GM21367 (cell line): ENCODE measurements around the gene KLHL1.

Experiments used
- ATAC-seq: cut with Tn5 transposase; IDR thresholded peaks from one replicate; pipeline ENCODE4 v1.9.1; 2021; ENCODE audit not compliant: unreplicated experiment

The KLHL1 gene

DNA sequence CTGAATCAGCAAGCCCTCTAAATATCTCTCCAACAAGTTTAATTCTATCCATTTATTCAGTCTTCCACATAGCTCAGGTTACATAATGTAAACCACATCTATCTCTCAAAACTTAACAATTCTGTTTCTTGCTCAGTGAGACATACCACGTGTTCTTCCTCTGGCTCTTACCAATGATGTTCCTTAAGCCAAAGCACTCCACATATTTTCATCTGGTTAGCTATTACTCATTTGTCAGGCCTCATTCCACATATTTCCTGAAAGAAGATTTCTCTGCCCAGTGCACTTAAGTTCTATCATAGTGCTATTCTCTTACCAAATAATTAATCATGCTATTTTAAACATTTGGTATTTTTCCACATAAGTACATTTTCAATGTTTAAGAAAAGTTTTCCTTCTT lies 403.9 kb downstream of the KLHL1 start:
- ATAC-seq: no peak

DNA sequence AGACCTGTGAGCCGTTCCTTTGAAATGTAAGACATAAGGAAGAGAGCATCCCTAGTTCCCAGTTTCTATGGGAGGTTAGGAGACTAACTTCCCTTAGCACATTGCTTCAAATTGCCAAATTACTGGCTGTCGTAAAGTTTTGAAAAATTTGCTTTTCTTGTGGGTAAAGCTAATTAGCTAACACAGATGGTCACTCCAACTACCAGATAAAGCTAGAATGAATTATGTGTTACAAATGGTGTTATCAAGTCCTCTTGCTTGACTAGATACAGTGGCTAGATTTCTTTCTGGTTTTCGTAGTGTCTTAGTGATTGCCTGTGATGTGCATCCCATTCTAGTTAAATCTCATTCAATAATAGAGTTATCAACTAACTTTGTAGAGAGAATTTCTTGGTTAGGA lies 417.3 kb downstream of the KLHL1 start:
- no peak for ATAC-seq

DNA sequence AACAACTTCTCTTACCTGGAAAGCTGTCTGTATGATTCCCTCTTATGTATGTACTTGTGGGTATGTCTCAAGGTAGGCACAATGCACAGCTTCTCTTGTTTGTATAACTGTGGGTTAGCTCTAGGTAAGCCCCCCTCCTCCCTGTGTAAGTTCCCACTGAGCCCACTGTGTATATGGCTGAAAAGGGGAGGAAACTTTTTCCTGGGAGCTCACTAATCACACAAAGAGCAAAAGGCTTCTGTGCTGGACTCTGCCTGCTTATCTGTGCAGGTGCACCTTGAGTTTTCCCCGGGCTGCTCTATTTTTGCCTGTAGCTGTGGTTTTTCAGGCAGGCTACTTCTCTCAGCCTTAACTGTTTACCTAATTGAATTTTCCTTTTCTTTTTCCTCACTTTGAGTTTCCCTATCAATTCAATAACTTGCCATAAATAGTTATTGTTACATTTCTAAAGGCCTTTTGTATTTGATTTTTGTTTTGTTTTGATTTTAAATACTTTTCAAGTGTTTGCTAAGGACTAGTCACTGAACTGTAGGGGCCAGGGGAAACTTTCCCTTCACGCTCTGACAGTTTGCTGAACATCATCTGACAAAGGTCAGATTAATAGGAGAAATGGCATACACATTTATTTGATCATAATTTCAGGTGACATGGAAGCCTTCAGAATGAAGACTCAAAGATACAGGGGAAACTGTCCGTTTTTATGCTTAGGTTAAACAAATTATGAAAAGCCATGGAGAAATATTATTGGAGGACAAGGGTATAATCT lies 424.1 kb downstream of the KLHL1 start:
- ATAC-seq: no peak

DNA sequence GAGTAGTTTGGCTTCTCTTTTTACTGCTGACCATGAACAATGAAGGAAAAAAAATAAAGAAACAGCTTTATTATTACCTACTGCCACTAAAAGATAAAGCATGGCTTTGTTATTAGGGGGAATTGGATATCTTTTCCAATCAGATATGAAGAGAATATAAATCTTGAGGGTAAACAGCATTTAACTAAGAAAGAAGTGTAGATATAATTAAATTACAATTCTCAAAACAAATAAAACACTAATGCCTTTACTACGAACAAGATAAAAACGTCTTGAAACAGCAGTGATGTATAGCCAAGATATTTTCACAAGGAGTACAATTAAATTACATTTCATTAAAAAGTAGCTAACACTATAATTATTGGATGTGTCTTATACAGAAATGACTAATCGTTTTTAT lies 426.5 kb downstream of the KLHL1 start:
- no peak for ATAC-seq

DNA sequence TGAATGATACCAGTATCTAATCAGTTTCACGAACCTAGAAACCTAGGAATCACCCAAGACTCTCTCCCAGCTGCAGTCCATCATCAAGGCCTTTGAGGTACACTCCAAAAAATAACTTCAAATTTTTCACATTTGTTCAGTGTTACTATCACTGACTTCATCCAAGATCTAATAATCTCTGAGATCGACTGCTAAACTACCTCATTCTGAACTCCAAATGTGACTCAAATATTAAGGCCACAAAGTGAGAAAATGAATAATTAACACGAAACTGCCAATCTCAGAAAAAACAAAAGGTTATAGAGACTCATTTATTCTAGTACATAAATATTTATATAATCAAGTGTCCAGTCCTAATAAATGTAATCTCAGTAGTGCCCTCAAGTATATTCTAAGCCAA lies 430.9 kb downstream of the KLHL1 start:
- ATAC-seq: no peak

DNA sequence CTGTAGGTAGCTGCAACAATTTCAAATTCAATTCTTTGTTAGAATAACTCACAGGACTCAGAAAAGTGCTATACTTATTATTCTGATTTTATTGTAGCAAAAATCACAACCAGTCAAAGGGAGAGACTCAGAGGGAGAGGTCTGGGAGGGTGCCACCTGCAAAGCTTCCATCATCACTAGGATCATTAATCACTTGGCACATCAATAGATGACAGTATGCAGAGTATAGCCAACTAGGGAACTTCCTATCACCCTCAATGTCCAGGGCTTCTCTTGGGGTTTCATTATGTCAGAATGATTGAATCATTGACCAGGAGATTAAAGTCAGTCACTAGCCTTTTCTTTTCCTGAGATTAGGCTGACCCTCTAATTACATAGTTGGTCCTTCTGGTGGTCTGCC lies 432.0 kb downstream of the KLHL1 start:
- no peak for ATAC-seq

DNA sequence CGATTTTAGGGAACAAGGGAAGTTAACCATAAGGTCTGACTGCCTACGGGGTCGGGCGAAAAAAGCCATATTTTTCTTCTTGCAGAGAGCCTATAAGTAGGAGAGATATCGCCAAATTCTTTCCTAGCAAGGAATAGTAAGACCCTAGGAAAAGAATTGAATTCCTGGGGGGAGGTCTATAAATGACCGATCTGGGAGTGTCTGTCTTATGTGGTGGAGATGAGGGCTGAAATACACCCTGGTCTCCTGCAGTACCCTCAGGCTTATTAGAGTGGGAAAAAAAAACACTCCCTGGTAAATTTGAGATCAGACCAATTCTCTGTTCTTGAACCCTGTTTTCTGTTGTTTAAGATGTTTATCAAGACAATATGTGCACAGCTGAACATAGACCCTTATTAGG lies 448.1 kb downstream of the KLHL1 start:
- no peak for ATAC-seq

DNA sequence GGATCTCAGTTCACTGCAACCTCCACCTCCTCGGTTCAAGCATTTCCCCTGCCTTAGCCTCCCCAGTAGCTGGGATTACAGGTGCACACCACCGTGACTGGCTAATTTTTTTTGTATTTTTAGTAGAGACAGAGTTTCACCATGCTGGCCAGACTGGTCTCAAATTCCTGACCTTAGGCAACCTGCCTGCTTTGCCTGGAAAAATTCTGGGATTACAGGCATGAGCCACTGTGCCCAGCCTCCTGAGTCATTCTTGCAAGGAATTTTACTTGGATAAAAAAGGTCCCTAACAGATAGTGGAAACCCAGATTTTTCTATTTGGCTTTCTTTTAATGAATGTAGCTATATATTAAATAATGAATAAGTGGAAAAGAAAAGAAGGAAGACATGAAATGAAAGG lies 450.6 kb downstream of the KLHL1 start:
- ATAC-seq: no peak

DNA sequence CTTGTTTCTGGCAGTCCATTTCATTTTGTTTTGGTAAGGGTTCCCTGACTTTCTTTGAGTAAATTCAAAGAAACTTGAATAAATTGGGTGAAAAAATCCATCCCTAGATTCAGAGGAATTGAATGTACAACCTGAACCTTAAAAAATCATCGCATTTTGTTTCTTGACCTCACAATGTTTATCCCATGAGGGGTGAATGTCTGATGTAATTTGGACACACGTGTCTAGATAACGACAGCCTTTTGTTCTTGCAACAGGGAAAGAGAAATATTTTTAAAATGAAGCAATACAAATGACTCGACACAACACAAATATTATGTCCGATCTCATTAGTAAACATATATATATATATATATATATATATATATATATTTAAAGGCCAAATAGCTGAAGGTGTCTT lies 453.9 kb downstream of the KLHL1 start:
- ATAC-seq: no peak
